ENCODE measurements around the gene CDC16.

DNA sequence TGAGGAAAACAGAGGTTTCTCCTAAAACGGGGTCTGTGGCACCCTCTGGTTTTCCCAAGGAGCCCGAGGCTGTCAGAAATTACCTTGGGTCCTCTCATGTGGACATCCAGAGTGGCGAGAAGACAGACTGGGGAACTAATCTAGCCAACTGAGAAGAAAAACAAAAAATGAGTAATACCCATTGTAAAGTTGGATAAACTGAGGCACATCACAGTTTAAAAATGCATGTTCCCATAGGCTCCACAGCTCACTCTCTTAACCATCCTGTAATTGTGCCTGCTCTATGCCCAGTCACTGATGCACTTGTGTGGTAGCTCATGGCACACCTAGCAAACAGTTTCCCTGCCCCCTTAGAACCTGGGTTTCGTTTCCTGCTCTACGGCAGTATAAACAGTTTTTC is 31.5 kb downstream of the CDC16 start:
- TF ChIP-seq, protein P1, sequence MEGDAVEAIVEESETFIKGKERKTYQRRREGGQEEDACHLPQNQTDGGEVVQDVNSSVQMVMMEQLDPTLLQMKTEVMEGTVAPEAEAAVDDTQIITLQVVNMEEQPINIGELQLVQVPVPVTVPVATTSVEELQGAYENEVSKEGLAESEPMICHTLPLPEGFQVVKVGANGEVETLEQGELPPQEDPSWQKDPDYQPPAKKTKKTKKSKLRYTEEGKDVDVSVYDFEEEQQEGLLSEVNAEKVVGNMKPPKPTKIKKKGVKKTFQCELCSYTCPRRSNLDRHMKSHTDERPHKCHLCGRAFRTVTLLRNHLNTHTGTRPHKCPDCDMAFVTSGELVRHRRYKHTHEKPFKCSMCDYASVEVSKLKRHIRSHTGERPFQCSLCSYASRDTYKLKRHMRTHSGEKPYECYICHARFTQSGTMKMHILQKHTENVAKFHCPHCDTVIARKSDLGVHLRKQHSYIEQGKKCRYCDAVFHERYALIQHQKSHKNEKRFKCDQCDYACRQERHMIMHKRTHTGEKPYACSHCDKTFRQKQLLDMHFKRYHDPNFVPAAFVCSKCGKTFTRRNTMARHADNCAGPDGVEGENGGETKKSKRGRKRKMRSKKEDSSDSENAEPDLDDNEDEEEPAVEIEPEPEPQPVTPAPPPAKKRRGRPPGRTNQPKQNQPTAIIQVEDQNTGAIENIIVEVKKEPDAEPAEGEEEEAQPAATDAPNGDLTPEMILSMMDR (conservative IDR thresholded peaks at IDR 0.05; ENCODE audit: low read length): no peak
- TF ChIP-seq EZH2phosphoT487 (IDR thresholded peaks at IDR 0.05; ENCODE audit: borderline replicate concordance, low read depth, low read length): no peak
